ENCODE results near the gene JAKMIP2.

DNA sequence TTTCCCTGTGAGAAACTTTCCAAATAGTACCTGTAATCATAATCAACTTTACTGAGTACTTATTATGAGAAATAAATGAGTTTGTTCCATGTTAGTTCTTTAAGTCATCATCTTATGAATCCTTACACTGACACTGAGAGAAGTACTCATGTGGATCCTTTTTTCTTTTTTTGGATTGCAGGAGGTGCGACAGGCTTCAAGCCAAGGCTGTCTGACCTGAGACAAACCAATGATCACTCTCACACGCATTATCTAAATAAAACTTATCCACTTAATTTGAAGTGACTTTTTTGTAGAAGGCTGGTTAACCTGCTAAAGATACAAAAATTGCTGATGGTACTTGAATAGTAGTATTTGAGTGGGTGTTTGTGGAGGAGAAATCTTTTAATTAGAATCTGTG lies 39.5 kb downstream of the JAKMIP2 start:
- TF ChIP-seq, protein P1, sequence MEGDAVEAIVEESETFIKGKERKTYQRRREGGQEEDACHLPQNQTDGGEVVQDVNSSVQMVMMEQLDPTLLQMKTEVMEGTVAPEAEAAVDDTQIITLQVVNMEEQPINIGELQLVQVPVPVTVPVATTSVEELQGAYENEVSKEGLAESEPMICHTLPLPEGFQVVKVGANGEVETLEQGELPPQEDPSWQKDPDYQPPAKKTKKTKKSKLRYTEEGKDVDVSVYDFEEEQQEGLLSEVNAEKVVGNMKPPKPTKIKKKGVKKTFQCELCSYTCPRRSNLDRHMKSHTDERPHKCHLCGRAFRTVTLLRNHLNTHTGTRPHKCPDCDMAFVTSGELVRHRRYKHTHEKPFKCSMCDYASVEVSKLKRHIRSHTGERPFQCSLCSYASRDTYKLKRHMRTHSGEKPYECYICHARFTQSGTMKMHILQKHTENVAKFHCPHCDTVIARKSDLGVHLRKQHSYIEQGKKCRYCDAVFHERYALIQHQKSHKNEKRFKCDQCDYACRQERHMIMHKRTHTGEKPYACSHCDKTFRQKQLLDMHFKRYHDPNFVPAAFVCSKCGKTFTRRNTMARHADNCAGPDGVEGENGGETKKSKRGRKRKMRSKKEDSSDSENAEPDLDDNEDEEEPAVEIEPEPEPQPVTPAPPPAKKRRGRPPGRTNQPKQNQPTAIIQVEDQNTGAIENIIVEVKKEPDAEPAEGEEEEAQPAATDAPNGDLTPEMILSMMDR (IDR thresholded peaks at IDR 0.05; ENCODE audit: extremely low read depth in 1 of 2, insufficient read depth in 1 of 2, low read depth in 1 of 2, low read length in 2 of 2): no peak
- TF ChIP-seq POLR2A (IDR thresholded peaks at IDR 0.05; ENCODE audit: low read depth, low read length): no peak
- no peak for TF ChIP-seq POLR2AphosphoS5 (IDR thresholded peaks at IDR 0.05; ENCODE audit: insufficient read depth, low read depth, low read length)
- no peak for TF ChIP-seq EZH2 (IDR thresholded peaks at IDR 0.05; ENCODE audit: borderline replicate concordance, low read depth, low read length, severe bottlenecking)
- TF ChIP-seq MYC (IDR thresholded peaks at IDR 0.05; ENCODE audit: low read depth, low read length): no peak
- TF ChIP-seq, protein P2, sequence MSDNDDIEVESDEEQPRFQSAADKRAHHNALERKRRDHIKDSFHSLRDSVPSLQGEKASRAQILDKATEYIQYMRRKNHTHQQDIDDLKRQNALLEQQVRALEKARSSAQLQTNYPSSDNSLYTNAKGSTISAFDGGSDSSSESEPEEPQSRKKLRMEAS (IDR thresholded peaks at IDR 0.05; ENCODE audit: insufficient read depth, insufficient read length): no peak
- TF ChIP-seq FOS (IDR thresholded peaks at IDR 0.05; ENCODE audit: borderline replicate concordance, insufficient read depth, low read length): no peak
- no peak for TF ChIP-seq JUN (IDR thresholded peaks at IDR 0.05; ENCODE audit: borderline replicate concordance, insufficient read depth, insufficient read length, low read depth)
